Uterus (tissue), 4 donors: ENCODE data around the gene PTPRD. TPM values are rescaled to one million over a fixed set of nuclear protein-coding genes. Genes with fewer than 3 reads are reported as not detected.

Source experiments
- DNase-seq, 2 donors: peaks; one replicate each; pipeline ENCODE4 v3.0.0-alpha.2; 2019 to 2020
- H3K27ac ChIP-seq, 2 donors: fragments of 200-600 bp; sonication (generic); 1 replicate in 1 of 2; 2 replicates in 1 of 2; pipeline ENCODE4 v1.5.1; 2016 to 2018
- H3K27me3 ChIP-seq, 2 donors: fragments of 200-600 bp; sonication (generic); one replicate each; pipeline ENCODE4 v1.5.1; 2018 to 2019; ENCODE audit warnings: control low read depth in 1 of 2
- H3K36me3 ChIP-seq, 2 donors: fragments of 200-600 bp; sonication (generic); one replicate each; pipeline ENCODE4 v1.5.1; 2019; ENCODE audit warnings: control low read depth in 1 of 2
- H3K4me1 ChIP-seq, 2 donors: fragments of 200-600 bp; sonication (generic); one replicate each; pipeline ENCODE4 v1.5.1; 2018 to 2019; ENCODE audit warnings: control low read depth in 1 of 2
- H3K4me3 ChIP-seq, 2 donors: fragments of 200-600 bp; sonication (generic); 1 replicate in 1 of 2; 2 replicates in 1 of 2; pipeline ENCODE4 v1.5.1; 2018 to 2019; ENCODE audit warnings: mild to moderate bottlenecking in 1 of 2
- H3K9me3 ChIP-seq, 2 donors: fragments of 200-600 bp; sonication (generic); one replicate each; pipeline ENCODE4 v1.5.1; 2019; ENCODE audit warnings: control low read depth in 1 of 2
- CTCF ChIP-seq, 4 experiments: fragments of 200-600 bp in 2 of 4; fragments of 450-650 bp in 2 of 4; sonication (generic) in 2 of 4; IDR thresholded peaks; one replicate each; pipeline ENCODE4 v1.5.1; 2016 to 2019; ENCODE audit warnings: antibody characterized with exemption in 4 of 4, mild to moderate bottlenecking in 2 of 4, moderate library complexity in 1 of 4
- POLR2A ChIP-seq, 2 donors: fragments of 450-650 bp; IDR thresholded peaks; one replicate each; pipeline ENCODE4 v1.6.1; 2016; ENCODE audit warnings: antibody characterized with exemption in 2 of 2, mild to moderate bottlenecking in 1 of 2, moderate library complexity in 1 of 2
- intact Hi-C: fragments of 100-400 bp; cut with DNase I; formaldehyde crosslinking; loops from one replicate; pipeline ENCODE4 v1.15.1; 2023; ENCODE audit warnings: low total_unique reads
- total RNA-seq, 4 donors: library from RNA; depleted of rRNA in 3 of 4; stranded (reverse); fragments of >200 nt in 3 of 4; gene quantifications; one replicate each; pipeline versions ENCODE4 v1.1.0 to v1.2.4, GENCODE V29; 2014 to 2023
- donor health status: DM: yes; HTN: yes; CAD: no.

PTPRD gene
- total RNA-seq, 4 donors from 2014 or later: 1.2 to 136 (median 26.4) TPM

GRCh38 chr9:9173264-9173663 is 1439.5 kb downstream of the PTPRD start:
- H3K27me3 ChIP-seq: no peaks in the 10 kb centered on the region
- DNase-seq: no peak
- H3K36me3 ChIP-seq: no peaks in the 10 kb centered on the region
- no peaks in the 10 kb centered on the region for H3K4me1 ChIP-seq
- TF ChIP-seq CTCF (IDR thresholded peaks at IDR 0.05): no peak
- TF ChIP-seq POLR2A (IDR thresholded peaks at IDR 0.05): no peak
- no peak overlapping the region for H3K27ac ChIP-seq
- intact Hi-C loops: no loop called here
- no peak overlapping the region for H3K4me3 ChIP-seq
- no peaks in the 10 kb centered on the region for H3K9me3 ChIP-seq

- no peak for TF ChIP-seq CTCF (IDR thresholded peaks at IDR 0.05)
- no peak for TF ChIP-seq POLR2A (IDR thresholded peaks at IDR 0.05)
- intact Hi-C loops: no loop called here
- Histone ChIP-seq H3K36me3 (no peaks in the 10 kb centered on the region), H3K4me1 (no peaks in the 10 kb centered on the region), H3K4me3 (no peak overlapping the region), H3K9me3 (no peaks in the 10 kb centered on the region), H3K27ac (no peak overlapping the region), H3K27me3 (no peaks in the 10 kb centered on the region)
- no peak for DNase-seq
These were observed 1442.2 kb downstream of the PTPRD start for GRCh38 chr9:9170439-9171134.

GRCh38 chr9:9142001-9142400 is 1470.8 kb downstream of the PTPRD start:
- H3K27me3 ChIP-seq: peaks cover 0 to 4% of the 10 kb centered on the region in 2 donors
- intact Hi-C loops: no loop called here
- no peak overlapping the region for H3K4me3 ChIP-seq
- H3K36me3 ChIP-seq: no peaks in the 10 kb centered on the region
- no peak overlapping the region for H3K27ac ChIP-seq
- H3K4me1 ChIP-seq: no peaks in the 10 kb centered on the region
- TF ChIP-seq CTCF (IDR thresholded peaks at IDR 0.05) (no peak), POLR2A (IDR thresholded peaks at IDR 0.05) (no peak)
- DNase-seq: no peak
- no peaks in the 10 kb centered on the region for H3K9me3 ChIP-seq

GRCh38 chr9:9133526-9133925 is 1479.3 kb downstream of the PTPRD start:
- Histone ChIP-seq H3K9me3 (no peaks in the 10 kb centered on the region), H3K27ac (no peak overlapping the region), H3K4me1 (no peaks in the 10 kb centered on the region), H3K36me3 (no peaks in the 10 kb centered on the region), H3K27me3 (no peaks in the 10 kb centered on the region), H3K4me3 (no peak overlapping the region)
- intact Hi-C loops: no loop called here
- TF ChIP-seq POLR2A (IDR thresholded peaks at IDR 0.05) (no peak), CTCF (IDR thresholded peaks at IDR 0.05) (no peak)
- DNase-seq: no peak

- H3K9me3 ChIP-seq: no peaks in the 10 kb centered on the region
- H3K4me3 ChIP-seq: no peak overlapping the region
- H3K36me3 ChIP-seq: no peaks in the 10 kb centered on the region
- no peak overlapping the region for H3K27ac ChIP-seq
- no peaks in the 10 kb centered on the region for H3K4me1 ChIP-seq
- TF ChIP-seq POLR2A (IDR thresholded peaks at IDR 0.05) (no peak), CTCF (IDR thresholded peaks at IDR 0.05) (no peak)
- no peak for DNase-seq
- H3K27me3 ChIP-seq: no peaks in the 10 kb centered on the region
- intact Hi-C loops: no loop called here
These were observed 1488.2 kb downstream of the PTPRD start for GRCh38 chr9:9124616-9125015.
